SK-N-MC (cell line): ENCODE data around the gene PGM1.
A peak's percentile ranks its signal among the peaks of the same experiment; 100 is the strongest.

ENCODE experiments used
- DNase-seq: peaks from one replicate; pipeline ENCODE4 v3.0.0-alpha.2; 2011; ENCODE audit warnings: low read depth, low spot score
- H3K27ac ChIP-seq: fragments of 200-600 bp; sonication (generic); 2 replicates; pipeline ENCODE4 v1.5.1; 2016; ENCODE audit warnings: mixed run types
- H3K36me3 ChIP-seq: fragments of 200-600 bp; sonication (generic); 2 replicates; pipeline ENCODE4 v1.6.1; 2017; ENCODE audit warnings: antibody characterized with exemption, low read length, mixed read lengths; ENCODE audit not compliant: insufficient read depth
- H3K4me3 ChIP-seq: fragments of 200-600 bp; sonication (generic); 2 replicates; pipeline ENCODE4 v1.5.1; 2016
- H3K9ac ChIP-seq: fragments of 200-600 bp; sonication (generic); 2 replicates; pipeline ENCODE4 v1.8.0; 2017; ENCODE audit warnings: mixed run types, mixed read lengths; ENCODE audit not compliant: insufficient read length
- H3K9me3 ChIP-seq: fragments of 200-600 bp; sonication (generic); 2 replicates; pipeline ENCODE4 v1.6.1; 2017; ENCODE audit warnings: low read depth, mild to moderate bottlenecking, antibody characterized with exemption, low read length, moderate library complexity, mixed read lengths
- EZH2 ChIP-seq: fragments of 200-600 bp; sonication (generic); IDR thresholded peaks from one replicate; pipeline ENCODE4 v1.6.1; 2017; ENCODE audit warnings: antibody characterized with exemption
- FOXP2 ChIP-seq: optimal IDR thresholded peaks from 2 replicates; pipeline ENCODE3; 2011; ENCODE audit warnings: mild to moderate bottlenecking, moderate library complexity; ENCODE audit not compliant: insufficient read depth; ENCODE audit errors: extremely low read length, control extremely low read depth
- POLR2AphosphoS5 ChIP-seq: IDR thresholded peaks from 2 replicates; pipeline ENCODE4 v1.6.1; 2012; ENCODE audit warnings: mild to moderate bottlenecking, low read depth, low read length, borderline replicate concordance

Gene PGM1

GRCh38 chr1:63593886-63594605 lies 835 bp downstream of the PGM1 start:
- no peak for DNase-seq
- Histone ChIP-seq H3K9me3 (no peaks in the 10 kb centered on the region), H3K27ac (no peak overlapping the region), H3K36me3 (no peaks in the 10 kb centered on the region), H3K4me3 (peak overlapping the region; percentile 58), H3K9ac (no peak overlapping the region)
- no peak for TF ChIP-seq EZH2
- TF ChIP-seq POLR2AphosphoS5, result no peak

GRCh38 chr1:63595435-63595834 lies 2.2 kb downstream of the PGM1 start:
- Histone ChIP-seq H3K36me3 (no peaks in the 10 kb centered on the region), H3K9ac (no peak overlapping the region), H3K27ac (no peak overlapping the region), H3K4me3 (no peak overlapping the region), H3K9me3 (no peaks in the 10 kb centered on the region)
- no peak for TF ChIP-seq POLR2AphosphoS5
- TF ChIP-seq EZH2, result no peak
- no peak for TF ChIP-seq FOXP2
- DNase-seq, result no peak

- Histone ChIP-seq H3K36me3 (no peaks in the 10 kb centered on the region), H3K9ac (no peak overlapping the region), H3K27ac (no peak overlapping the region), H3K9me3 (no peaks in the 10 kb centered on the region), H3K4me3 (no peak overlapping the region)
- no peak for DNase-seq
- TF ChIP-seq POLR2AphosphoS5 (no peak), FOXP2 (no peak)
Observed at GRCh38 chr1:63599799-63600198, 6.6 kb downstream of the PGM1 start.

DNA sequence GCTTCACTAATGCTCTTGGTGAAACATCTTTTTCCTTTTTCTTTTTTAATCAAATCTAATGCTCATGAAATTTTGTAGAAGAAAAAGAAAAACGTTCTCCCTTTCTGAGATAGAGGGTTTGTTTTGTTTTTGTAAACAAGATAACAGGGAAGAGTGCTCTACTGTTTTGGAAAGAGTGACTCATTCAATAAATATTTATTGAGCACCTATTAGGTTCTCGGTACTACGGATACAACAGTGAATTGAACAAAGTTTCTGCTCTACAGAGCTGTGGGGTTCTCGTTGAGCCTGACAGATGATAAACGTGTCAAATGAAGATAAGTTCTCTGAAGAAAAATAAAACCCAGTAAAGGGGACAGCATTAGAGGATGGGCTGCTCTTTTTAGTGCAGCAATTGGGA lies 7.0 kb downstream of the PGM1 start:
- H3K36me3 ChIP-seq, result no peaks in the 10 kb centered on the region
- TF ChIP-seq POLR2AphosphoS5, result no peak
- DNase-seq, result no peak
- H3K27ac ChIP-seq, result no peak overlapping the region
- no peaks in the 10 kb centered on the region for H3K9me3 ChIP-seq
- no peak overlapping the region for H3K9ac ChIP-seq
- H3K4me3 ChIP-seq, result no peak overlapping the region

DNA sequence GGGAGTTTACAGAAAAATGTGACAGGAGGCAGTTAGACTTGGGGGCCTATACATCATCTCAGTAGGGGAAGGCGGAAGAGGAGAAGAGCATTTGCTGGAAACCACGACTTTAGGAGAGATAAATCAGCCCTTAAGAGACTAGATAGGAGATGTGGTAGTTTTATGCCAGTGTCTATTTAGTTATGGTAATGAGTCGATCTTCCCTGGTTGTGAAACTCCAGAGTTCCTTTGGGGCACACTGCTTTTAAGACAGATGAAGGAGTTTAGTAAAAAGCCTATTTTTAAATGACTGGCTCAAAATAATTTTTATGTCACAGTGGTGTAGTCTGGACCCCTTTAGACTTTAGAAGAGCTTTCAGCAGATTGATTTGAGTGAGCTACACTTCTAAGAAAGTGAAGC lies 7.8 kb downstream of the PGM1 start:
- Histone ChIP-seq H3K9ac (no peak overlapping the region), H3K9me3 (no peaks in the 10 kb centered on the region), H3K27ac (peak overlapping the region; percentile 86), H3K4me3 (peak overlapping the region; percentile 55), H3K36me3 (no peaks in the 10 kb centered on the region)
- DNase-seq, result peak; percentile 83
- TF ChIP-seq EZH2 (no peak), POLR2AphosphoS5 (peak; percentile 37; the same call in 1 of the 2 replicates)

DNA sequence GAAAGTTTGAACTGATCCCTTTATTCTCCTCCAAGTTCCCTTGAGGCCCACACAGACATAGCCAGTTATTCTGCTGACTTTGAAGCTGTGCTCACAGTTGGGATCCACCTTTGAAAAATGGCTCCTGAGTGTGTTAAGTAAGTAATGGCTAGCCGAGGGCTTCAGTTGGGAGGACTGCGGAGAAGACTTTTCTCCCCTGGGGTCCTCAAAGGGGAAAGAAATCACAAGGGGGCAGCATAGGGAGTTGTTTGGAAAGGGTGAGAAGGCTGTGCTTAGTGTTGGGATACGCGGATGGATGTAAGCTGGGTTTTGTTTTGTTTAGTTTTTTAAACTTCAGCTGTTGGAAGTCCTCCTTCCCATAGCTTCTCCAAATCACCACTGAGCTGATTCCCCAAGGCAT lies 8.3 kb downstream of the PGM1 start:
- H3K9me3 ChIP-seq, result no peaks in the 10 kb centered on the region
- DNase-seq, result no peak
- peak overlapping the region; percentile 55 for H3K4me3 ChIP-seq
- TF ChIP-seq EZH2, result no peak
- no peak for TF ChIP-seq POLR2AphosphoS5
- no peak overlapping the region for H3K9ac ChIP-seq
- H3K27ac ChIP-seq, result peak overlapping the region; percentile 86
- no peaks in the 10 kb centered on the region for H3K36me3 ChIP-seq

GRCh38 chr1:63601912-63602311 lies 8.7 kb downstream of the PGM1 start:
- DNase-seq, result no peak
- Histone ChIP-seq H3K9me3 (no peaks in the 10 kb centered on the region), H3K4me3 (no peak overlapping the region), H3K9ac (no peak overlapping the region), H3K27ac (peak overlapping the region; percentile 86), H3K36me3 (no peaks in the 10 kb centered on the region)
- TF ChIP-seq EZH2 (no peak), POLR2AphosphoS5 (no peak), FOXP2 (no peak)

- DNase-seq, result no peak
- H3K9ac ChIP-seq, result no peak overlapping the region
- no peaks in the 10 kb centered on the region for H3K9me3 ChIP-seq
Observed at GRCh38 chr1:63602629-63603028, 9.4 kb downstream of the PGM1 start.

DNA sequence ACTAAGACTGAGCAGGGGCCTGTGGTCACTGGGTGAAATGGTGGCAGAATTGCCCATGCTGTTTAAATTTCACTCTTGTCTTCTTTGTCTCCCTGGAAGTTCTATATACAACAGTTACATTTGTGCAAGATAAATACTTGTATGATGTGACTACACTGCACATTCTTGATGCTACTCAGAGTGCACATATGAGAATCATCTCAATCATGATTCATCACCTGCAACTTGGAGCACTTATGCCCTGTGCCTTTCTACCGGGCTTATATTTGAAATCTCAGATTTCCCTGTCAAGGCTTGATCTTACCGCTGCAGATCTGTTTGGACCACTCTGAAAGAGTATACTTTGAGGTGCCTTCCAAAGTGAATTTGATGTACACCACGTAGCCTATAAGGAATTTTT lies 10.6 kb downstream of the PGM1 start:
- Histone ChIP-seq H3K27ac (no peak overlapping the region), H3K9me3 (no peaks in the 10 kb centered on the region), H3K9ac (no peak overlapping the region), H3K4me3 (no peak overlapping the region), H3K36me3 (no peaks in the 10 kb centered on the region)
- no peak for TF ChIP-seq POLR2AphosphoS5
- no peak for TF ChIP-seq FOXP2
- TF ChIP-seq EZH2, result no peak
- DNase-seq, result no peak

More at GRCh38 chr1:63602629-63603028, 9.4 kb downstream of the PGM1 start:
- no peaks in the 10 kb centered on the region for H3K36me3 ChIP-seq
- H3K27ac ChIP-seq, result no peak overlapping the region
- no peak overlapping the region for H3K4me3 ChIP-seq
- TF ChIP-seq POLR2AphosphoS5 (no peak), FOXP2 (no peak), EZH2 (no peak)

DNA sequence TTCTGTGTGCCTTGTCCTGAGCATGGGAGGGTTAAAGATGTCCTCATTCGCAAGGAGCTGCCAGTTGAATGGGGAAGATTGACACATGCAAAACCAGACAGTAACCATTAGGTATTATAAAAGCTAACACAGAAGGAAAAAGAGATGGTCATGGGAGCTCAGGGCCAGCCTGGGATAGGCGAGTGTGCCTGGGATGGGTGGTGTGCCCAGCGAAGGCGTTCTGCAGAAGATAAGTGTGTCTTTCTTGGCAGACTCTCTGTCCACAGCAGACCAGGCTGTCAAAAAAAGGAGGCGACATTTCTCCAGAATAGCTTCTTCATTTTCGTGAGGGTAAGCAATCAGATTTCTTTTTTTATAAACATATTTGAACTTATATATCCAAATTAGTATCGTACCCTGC lies 14.1 kb downstream of the PGM1 start:
- H3K9me3 ChIP-seq, result no peaks in the 10 kb centered on the region
- TF ChIP-seq POLR2AphosphoS5 (no peak), EZH2 (no peak), FOXP2 (no peak)
- DNase-seq, result no peak
- no peak overlapping the region for H3K27ac ChIP-seq
- H3K9ac ChIP-seq, result no peak overlapping the region
- no peak overlapping the region for H3K4me3 ChIP-seq
- H3K36me3 ChIP-seq, result no peaks in the 10 kb centered on the region
